Measurements from ENCODE around the gene BCAP29. TPM values are rescaled to one million over a fixed set of nuclear protein-coding genes. Genes with fewer than 3 reads are reported as not detected.

Gene BCAP29
- polyA plus RNA-seq, 1 of the 3 experiments (the other 2 are of a cell fraction) = 29.2 TPM

DNA sequence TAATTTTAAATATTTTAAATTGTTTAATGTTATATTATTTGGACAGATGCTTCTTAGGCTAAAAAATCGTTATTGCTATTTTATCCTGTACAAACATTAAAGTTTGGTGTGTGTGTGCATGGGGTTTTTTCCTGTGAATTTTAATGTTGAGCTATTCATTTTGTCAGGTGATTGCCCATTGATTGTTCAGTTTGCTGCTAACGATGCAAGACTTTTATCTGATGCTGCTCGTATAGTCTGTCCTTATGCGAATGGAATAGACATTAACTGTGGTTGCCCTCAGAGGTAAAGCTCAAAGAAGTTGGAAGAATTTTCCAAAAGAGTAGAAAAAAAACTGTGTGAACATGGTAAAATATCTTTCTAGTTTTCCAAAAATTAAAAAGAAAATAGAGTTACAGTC is 6.5 kb upstream of the BCAP29 start:
- Histone ChIP-seq H3K9me2 (no peaks in the 10 kb centered on the region), H3K27ac (ENCODE audit: low read depth in 2 of 2, low read length in 1 of 2) (no peak overlapping the region)
- WGBS (ENCODE audit: low lambda C conversion rate) = 90% methylated on average over 4 of the region's 4 CpGs

GRCh38 chr7:107579554-107579884 is 527 bp upstream of the BCAP29 start:
- no peaks in the 10 kb centered on the region for H3F3A ChIP-seq (replicated peaks; ENCODE audit: insufficient read depth)
- peak overlapping the region; percentile 68 to 95 for H3K27ac ChIP-seq (ENCODE audit: low read depth in 2 of 2, low read length in 1 of 2)
- DNase-seq = no peak
- H3K4me2 ChIP-seq = peak overlapping the region; percentile 70
- H2AFZ ChIP-seq (ENCODE audit: low read depth) = peak overlapping the region; percentile 80
- peaks cover 46 to 47% of the 10 kb centered on the region in 2 experiments for H3K36me3 ChIP-seq (replicated peaks in 1 of 2; ENCODE audit: control insufficient read depth in 1 of 2, insufficient read depth in 2 of 2, low read length in 1 of 2)
- H4K20me1 ChIP-seq (ENCODE audit: insufficient read depth) = no peaks in the 10 kb centered on the region
- peak overlapping the region; percentile 77 to 98 for H3K4me3 ChIP-seq (ENCODE audit: low read depth in 2 of 2, low read length in 1 of 2)
- peaks cover 58% of the 10 kb centered on the region for H3K79me2 ChIP-seq (ENCODE audit: insufficient read depth)
- POLR2A ChIA-PET = interaction anchor here (2.2 kb wide), 1 partner anchor 15 kb away, joined by 14 read pairs; the partner anchor contains the start of genes COG5 and DUS4L
- no peaks in the 10 kb centered on the region for H3K27me3 ChIP-seq (ENCODE audit: insufficient read depth)
- no peaks in the 10 kb centered on the region for H3K9me2 ChIP-seq
- H3K9ac ChIP-seq = peak overlapping the region; percentile 90
- H3K9me3 ChIP-seq = no peaks in the 10 kb centered on the region
- CTCF ChIA-PET = interaction anchor here (0.9 to 1.9 kb wide), 4 partner anchors 15 to 300 kb away, joined by 3 to 11 read pairs (median 6); no protein-coding TSS in a partner anchor
- TF ChIP-seq, protein P1, sequence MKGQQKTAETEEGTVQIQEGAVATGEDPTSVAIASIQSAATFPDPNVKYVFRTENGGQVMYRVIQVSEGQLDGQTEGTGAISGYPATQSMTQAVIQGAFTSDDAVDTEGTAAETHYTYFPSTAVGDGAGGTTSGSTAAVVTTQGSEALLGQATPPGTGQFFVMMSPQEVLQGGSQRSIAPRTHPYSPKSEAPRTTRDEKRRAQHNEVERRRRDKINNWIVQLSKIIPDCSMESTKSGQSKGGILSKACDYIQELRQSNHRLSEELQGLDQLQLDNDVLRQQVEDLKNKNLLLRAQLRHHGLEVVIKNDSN (IDR thresholded peaks at IDR 0.05; ENCODE audit: borderline replicate concordance, low read depth) = no peak
- TF ChIP-seq, protein P2, sequence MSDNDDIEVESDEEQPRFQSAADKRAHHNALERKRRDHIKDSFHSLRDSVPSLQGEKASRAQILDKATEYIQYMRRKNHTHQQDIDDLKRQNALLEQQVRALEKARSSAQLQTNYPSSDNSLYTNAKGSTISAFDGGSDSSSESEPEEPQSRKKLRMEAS (IDR thresholded peaks at IDR 0.05; ENCODE audit: low read depth) = no peak
- TF ChIP-seq FOSL2 (IDR thresholded peaks at IDR 0.05; ENCODE audit: borderline replicate concordance, low read depth) (no peak), MXI1 (IDR thresholded peaks at IDR 0.05; ENCODE audit: low read depth, low read length) (no peak), FOXJ3 (CRISPR knock-in tag; IDR thresholded peaks at IDR 0.05) (no peak), ZBTB33 (IDR thresholded peaks at IDR 0.05; ENCODE audit: borderline replicate concordance, low read depth) (no peak), GABPA (IDR thresholded peaks at IDR 0.05; ENCODE audit: low read depth) (no peak), NFIC (IDR thresholded peaks at IDR 0.05; ENCODE audit: borderline replicate concordance) (no peak), MEF2A (IDR thresholded peaks at IDR 0.05; ENCODE audit: borderline replicate concordance, low read depth) (no peak), RAD21 (IDR thresholded peaks at IDR 0.05; ENCODE audit: low read length) (no peak), POLR2AphosphoS5 (IDR thresholded peaks at IDR 0.05; ENCODE audit: low read depth, low read length) (no peak), USF2 (IDR thresholded peaks at IDR 0.05; ENCODE audit: borderline replicate concordance, low read depth, low read length) (no peak)
- H3K4me1 ChIP-seq (ENCODE audit: control insufficient read depth in 1 of 2, insufficient read depth in 2 of 2, low read depth in 1 of 2, low read length in 1 of 2) = peaks cover 12 to 23% of the 10 kb centered on the region in 2 experiments; a peak in 2 of 4 replicates
- 5% methylated on average over 9 of the region's 9 CpGs for WGBS (ENCODE audit: low lambda C conversion rate)

More for the DNA sequence above, 6.5 kb upstream of the BCAP29 start:
- H3K4me3 ChIP-seq (ENCODE audit: low read depth in 2 of 2, low read length in 1 of 2) = no peak overlapping the region
- H4K20me1 ChIP-seq (ENCODE audit: insufficient read depth) = no peaks in the 10 kb centered on the region
- H3K4me2 ChIP-seq = no peak overlapping the region
- no peak for TF ChIP-seq TAF1 (IDR thresholded peaks at IDR 0.05; ENCODE audit: borderline replicate concordance, low read depth, low read length)
- no peak for TF ChIP-seq CHD2 (IDR thresholded peaks at IDR 0.05; ENCODE audit: low read length, partially characterized antibody)
- ChIA-PET CTCF (interaction anchor here (0.9 to 1.4 kb wide), 3 partner anchors 111 to 423 kb away, joined by 3 to 7 read pairs (median 3); no protein-coding TSS in a partner anchor), POLR2A (no interaction called here)
- no peak overlapping the region for H2AFZ ChIP-seq (ENCODE audit: low read depth)
- H3K27me3 ChIP-seq (ENCODE audit: insufficient read depth) = no peaks in the 10 kb centered on the region
- no peak overlapping the region for H3K9ac ChIP-seq
- DNase-seq = no peak
- peaks cover 75 to 81% of the 10 kb centered on the region in 2 experiments for H3K36me3 ChIP-seq (replicated peaks in 1 of 2; ENCODE audit: control insufficient read depth in 1 of 2, insufficient read depth in 2 of 2, low read length in 1 of 2)
- H3K4me1 ChIP-seq (ENCODE audit: control insufficient read depth in 1 of 2, insufficient read depth in 2 of 2, low read depth in 1 of 2, low read length in 1 of 2) = no peaks in the 10 kb centered on the region
- no peaks in the 10 kb centered on the region for H3F3A ChIP-seq (replicated peaks; ENCODE audit: insufficient read depth)
- H3K79me2 ChIP-seq (ENCODE audit: insufficient read depth) = peaks cover 11% of the 10 kb centered on the region; the same call in 1 of the 2 replicates
- H3K9me3 ChIP-seq = no peaks in the 10 kb centered on the region
